ENCODE measurements around the gene SLC13A3.

SLC13A3 gene

DNA sequence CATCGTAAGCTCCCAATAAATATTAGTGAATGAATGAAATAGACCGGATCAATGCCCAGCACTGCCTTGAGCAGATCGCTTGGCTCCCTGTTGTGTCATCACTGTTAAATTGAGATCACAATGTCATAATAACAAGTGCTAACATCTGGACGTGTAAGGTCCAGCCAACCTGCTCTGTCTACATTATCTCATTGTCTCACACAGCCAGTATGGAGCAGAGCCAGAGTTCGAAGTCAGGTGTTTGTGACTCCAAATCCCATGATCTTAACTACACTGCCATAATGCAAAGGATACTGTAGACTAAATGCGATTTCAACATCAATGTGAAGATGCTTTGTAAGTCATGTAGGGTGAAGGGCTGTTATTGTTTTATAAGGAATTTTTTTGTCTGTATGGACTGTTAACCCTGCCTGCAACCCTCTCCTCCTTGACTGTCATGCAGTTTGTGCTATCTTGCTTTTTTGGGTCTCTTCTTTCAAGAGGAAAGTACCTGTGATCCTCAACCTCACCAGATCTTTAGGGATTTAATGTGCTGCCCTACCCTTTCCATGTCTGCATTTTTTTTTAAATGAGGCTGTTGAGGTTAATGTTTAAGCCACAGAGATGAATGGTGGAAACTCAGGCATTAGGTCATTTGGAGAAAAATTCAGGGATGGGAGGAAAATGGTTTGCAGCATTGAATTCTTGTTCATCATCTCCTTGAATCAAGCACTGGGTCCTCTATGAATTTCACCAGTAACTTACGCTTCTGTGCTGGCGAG is 51.9 kb downstream of the SLC13A3 start:
- no peak for DNase-seq (ENCODE audit: low read depth in 2 of 2)
- no peak overlapping the region for H3K4me3 ChIP-seq (replicated peaks in 1 of 2; ENCODE audit: low read depth in 2 of 2, low read length in 2 of 2)
- TF ChIP-seq, protein P1, sequence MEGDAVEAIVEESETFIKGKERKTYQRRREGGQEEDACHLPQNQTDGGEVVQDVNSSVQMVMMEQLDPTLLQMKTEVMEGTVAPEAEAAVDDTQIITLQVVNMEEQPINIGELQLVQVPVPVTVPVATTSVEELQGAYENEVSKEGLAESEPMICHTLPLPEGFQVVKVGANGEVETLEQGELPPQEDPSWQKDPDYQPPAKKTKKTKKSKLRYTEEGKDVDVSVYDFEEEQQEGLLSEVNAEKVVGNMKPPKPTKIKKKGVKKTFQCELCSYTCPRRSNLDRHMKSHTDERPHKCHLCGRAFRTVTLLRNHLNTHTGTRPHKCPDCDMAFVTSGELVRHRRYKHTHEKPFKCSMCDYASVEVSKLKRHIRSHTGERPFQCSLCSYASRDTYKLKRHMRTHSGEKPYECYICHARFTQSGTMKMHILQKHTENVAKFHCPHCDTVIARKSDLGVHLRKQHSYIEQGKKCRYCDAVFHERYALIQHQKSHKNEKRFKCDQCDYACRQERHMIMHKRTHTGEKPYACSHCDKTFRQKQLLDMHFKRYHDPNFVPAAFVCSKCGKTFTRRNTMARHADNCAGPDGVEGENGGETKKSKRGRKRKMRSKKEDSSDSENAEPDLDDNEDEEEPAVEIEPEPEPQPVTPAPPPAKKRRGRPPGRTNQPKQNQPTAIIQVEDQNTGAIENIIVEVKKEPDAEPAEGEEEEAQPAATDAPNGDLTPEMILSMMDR (IDR thresholded peaks at IDR 0.05; ENCODE audit: low read depth, low read length), result no peak

- TF ChIP-seq, protein P1 (IDR thresholded peaks at IDR 0.05; ENCODE audit: low read depth, low read length), result no peak
- DNase-seq (ENCODE audit: low read depth in 2 of 2), result no peak
These were observed 55.3 kb downstream of the SLC13A3 start for GRCh38 chr20:46595933-46596332.

GRCh38 chr20:46594725-46595124 is 56.5 kb downstream of the SLC13A3 start:
- no peak for DNase-seq (ENCODE audit: low read depth in 2 of 2)
- TF ChIP-seq, protein P1 (IDR thresholded peaks at IDR 0.05; ENCODE audit: low read depth, low read length), result no peak
- no peak overlapping the region for H3K4me3 ChIP-seq (replicated peaks in 1 of 2; ENCODE audit: low read depth in 2 of 2, low read length in 2 of 2)

More at GRCh38 chr20:46595933-46596332, 55.3 kb downstream of the SLC13A3 start:
- H3K4me3 ChIP-seq (replicated peaks in 1 of 2; ENCODE audit: low read depth in 2 of 2, low read length in 2 of 2), result no peak overlapping the region

- H3K4me3 ChIP-seq (replicated peaks in 1 of 2; ENCODE audit: low read depth in 2 of 2, low read length in 2 of 2), result no peak overlapping the region
- no peak for DNase-seq (ENCODE audit: low read depth in 2 of 2)
- TF ChIP-seq, protein P1 (IDR thresholded peaks at IDR 0.05; ENCODE audit: low read depth, low read length), result no peak
These were observed 58.5 kb downstream of the SLC13A3 start for GRCh38 chr20:46592580-46593362.

DNA sequence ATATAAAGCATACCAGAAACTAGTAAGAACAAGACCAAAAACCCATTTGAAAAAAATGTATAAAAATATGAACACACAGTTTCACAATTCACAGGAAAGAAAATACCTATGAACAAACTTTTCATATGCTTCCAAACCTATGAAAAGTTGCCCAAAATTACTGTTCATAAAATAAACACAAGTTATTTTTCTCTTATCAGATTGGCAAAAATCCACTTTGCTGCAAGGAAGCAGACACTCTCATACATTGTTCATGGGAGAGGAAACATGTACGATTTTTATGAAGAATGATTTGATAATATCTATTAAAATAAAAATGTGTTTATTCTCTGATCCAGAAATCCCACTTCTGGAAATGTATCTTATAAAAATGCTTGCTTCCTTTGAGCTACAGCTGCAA is 60.8 kb downstream of the SLC13A3 start:
- no peak overlapping the region for H3K4me3 ChIP-seq (replicated peaks in 1 of 2; ENCODE audit: low read depth in 2 of 2, low read length in 2 of 2)
- DNase-seq (ENCODE audit: low read depth in 2 of 2), result no peak
- TF ChIP-seq, protein P1 (IDR thresholded peaks at IDR 0.05; ENCODE audit: low read depth, low read length), result no peak

DNA sequence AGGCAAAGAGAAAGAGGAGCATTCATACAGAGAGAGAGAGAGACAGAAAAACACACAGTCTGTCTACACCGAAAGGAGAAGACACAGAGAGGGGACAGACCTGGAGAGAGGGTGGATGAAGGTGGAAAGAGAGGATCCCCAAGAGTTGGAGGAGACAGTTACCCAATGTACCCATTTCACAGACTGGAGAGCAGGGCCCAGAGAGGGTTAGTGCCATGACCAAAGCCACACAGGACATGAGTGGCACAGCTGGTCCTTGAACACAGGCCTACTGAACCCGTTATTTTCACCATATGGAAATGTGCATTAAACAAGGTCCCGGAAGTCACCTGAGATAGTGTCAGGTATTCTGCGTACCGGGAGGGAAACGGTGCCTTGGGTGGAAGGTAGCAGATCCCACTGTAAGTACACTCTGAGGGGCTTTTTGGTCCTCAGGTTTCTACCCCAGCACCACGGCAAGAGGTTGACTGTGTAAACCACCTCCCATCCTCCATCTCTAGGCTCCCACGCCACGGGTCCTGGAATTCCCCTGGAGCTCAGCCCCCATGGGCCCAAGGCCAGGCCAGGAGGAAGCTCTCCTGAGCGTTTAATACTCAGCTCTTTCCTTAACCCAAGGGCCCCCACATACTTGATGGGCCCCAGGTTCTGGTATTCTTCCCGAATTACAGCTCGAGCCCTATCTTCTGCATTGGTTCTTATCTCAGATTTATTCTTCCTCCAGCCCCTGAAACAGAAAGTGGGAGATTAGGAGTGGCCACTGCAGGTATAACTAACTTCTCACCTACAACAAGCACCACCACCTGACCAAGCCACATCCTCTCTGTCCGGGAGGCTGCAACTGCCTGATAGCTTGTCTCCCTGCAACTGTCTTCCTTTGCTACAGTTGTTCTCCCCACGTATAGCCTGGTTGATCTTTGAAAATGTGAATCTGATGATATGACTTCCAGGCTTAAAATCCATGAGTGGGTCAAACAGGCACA is 62.4 kb downstream of the SLC13A3 start:
- DNase-seq (ENCODE audit: low read depth in 2 of 2), result no peak
- TF ChIP-seq, protein P1 (IDR thresholded peaks at IDR 0.05; ENCODE audit: low read depth, low read length), result no peak
- H3K4me3 ChIP-seq (replicated peaks in 1 of 2; ENCODE audit: low read depth in 2 of 2, low read length in 2 of 2), result no peak overlapping the region
